Mesenteric fat pad (tissue), 1 donor: ENCODE measurements around the gene RAPGEF5. TPM values are rescaled to one million over a fixed set of nuclear protein-coding genes. Genes with fewer than 3 reads are reported as not detected.

Source experiments
- DNase-seq: peaks from one replicate; pipeline ENCODE4 v3.0.0-alpha.2; 2020; ENCODE audit warnings: low spot score
- total RNA-seq: library from RNA; stranded (reverse); fragmentation: NEBNext Ultra II Directional; extraction: Animal tissue kit (Norgen Biotek cat#: 25700); gene quantifications from one replicate; pipeline ENCODE4 v1.2.1, GENCODE V29; 2021
- donor health status: DM: yes; HTN: yes; CAD: no.

The RAPGEF5 gene
- total RNA-seq, 1 donor from 2014 or later: 55.2 TPM

- no peak for DNase-seq
Measured at GRCh38 chr7:22194658-22195273, 162.2 kb downstream of the RAPGEF5 start.

DNA sequence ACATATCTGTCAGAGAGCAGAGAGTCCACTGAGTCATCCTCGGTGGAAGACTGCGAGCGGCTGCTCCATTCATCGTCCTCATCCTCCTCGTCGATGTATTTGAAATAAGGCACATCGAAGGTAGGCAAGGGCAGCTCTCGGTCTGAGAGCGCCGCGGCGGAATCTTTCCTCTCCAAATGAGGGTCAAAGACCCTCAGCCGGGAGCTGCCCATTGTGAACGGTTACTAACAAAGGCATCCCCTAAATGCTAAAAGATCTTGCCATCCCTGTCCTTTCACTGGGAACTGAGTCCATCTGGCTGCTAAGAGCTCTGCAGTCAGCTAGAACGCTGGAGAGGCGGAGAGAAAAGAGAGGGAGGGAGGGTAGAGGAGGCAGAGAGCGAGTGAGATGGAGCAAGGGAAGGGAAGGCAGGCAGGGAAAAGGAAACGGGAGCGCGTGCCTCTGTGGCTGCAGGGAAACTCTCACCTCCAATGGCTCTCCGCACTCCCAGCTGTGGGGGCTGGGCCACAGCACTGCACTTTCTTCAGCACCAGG lies 163.4 kb downstream of the RAPGEF5 start:
- DNase-seq: no peak

DNA sequence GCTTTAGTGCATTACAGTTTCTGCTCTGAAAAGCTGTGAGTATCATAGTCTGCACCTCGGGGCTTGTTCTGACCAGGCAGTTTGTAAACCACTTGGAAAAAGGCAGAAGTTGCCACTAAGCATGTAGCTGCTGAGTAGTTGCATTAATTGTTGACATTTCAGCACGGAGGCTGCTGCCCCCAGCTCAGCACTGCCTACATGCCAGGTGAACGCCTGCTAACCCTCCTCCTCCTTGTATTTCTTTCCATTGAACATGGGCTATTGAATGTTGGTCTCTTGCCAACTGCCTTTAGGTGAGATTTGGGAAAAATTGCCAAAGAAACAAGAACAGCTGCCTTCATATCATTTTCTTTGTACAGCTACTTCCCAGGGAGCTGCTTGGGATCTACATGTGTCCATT lies 164.2 kb downstream of the RAPGEF5 start:
- DNase-seq: no peak

GRCh38 chr7:22190736-22191135 lies 166.2 kb downstream of the RAPGEF5 start:
- DNase-seq: no peak

GRCh38 chr7:22189741-22190140 lies 167.2 kb downstream of the RAPGEF5 start:
- DNase-seq: no peak

DNA sequence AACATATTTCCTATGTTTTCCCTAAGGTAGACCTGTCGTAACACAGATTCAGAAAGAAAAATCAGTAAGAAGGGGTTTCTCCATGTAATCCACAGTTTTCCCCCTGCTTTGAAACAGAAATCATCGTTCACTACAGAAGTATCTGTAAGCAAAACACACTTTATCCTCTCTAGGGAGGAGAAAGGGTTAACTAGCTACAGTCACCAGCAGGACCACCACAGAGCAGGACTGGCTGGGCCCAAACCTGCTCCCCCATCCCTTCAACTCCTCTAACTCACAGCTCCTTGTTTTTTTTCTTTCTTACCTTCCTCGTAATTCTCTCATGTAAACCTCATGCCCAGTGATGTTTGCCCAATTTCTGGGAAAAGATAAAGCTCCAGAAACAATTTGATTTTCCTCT lies 167.7 kb downstream of the RAPGEF5 start:
- no peak for DNase-seq

DNA sequence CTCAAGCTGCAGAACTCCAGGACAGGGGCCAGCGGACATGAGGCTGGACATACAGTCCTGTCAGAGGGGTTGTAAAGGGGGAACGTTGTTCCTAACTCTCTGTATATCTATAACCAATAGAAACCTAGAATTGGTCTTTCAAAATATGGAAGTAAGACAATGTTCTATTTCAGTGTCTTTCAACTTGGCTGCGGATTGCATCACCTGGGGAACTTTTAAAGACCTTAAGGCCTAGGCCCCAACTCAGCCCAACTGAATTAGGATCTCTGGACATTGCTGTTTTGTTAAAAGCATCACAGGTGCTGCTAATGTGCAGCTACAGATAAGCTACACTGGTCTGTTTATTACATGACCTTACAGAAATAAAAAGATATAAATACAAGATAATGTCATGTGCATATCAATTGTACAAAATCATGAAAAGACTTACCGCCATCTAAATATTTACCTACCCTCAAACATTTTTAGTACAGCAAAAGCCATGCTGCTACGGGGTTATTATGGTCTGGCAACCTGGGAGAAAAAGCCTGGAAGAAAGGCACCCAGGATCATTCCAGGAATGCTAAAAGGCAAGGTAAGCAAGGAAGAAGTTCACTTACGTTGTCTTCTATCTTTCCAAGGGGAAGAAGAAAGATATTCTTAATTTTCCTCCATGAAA lies 169.1 kb downstream of the RAPGEF5 start:
- no peak for DNase-seq

DNA sequence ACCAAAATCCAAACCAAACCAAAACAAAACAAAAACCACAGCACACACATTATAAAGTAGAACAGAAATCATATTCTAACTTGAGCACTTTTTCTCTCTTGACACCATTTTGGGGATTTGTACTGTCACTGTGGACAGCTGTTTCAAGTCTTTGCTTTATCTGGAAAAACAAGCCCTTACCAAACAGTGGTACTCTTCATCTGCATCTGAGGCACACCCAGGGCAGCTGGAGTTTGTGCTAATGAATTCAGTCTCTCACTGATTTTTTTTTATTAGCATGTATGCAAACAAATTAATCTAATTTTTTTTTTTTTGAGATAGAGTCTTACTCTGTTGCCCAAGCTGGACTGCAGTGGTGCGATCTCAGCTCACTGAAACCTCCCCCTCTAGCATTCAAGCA lies 171.4 kb downstream of the RAPGEF5 start:
- DNase-seq: no peak

GRCh38 chr7:22184549-22185199 lies 172.3 kb downstream of the RAPGEF5 start:
- DNase-seq: no peak

DNA sequence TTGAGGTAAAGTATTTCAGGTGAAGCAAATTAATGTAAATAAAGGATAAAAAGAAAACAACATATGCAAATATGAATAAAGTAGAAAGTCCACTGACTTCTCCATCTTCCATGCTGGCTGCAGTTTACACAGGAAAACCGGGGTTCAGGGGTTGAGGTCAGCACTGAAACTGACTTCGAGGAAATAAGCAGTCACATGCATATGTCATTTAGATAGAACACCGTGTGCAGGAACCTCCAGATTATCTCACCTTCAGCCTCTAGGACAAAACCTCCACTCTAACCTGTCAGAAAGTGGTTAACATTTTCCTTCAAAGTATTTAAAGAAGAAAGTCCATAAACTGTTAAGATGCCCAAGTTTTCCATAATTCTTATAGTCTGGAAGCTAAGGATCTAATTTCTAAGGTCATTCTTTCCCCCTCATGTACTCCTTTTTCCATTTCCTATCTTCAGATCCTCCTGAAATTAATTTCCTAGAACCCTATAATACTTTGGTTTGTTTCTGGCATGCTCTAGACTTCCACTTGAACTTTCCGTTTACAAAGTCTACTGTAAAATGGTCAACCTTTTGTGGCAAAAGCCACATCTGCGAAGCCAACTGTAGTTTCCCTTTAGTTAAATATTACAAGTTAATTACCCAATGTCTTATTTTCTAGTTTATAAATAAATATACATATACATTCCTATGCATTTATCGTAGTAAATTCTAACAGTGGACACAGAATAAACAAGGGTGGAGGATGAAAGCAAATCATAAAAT lies 173.3 kb downstream of the RAPGEF5 start:
- DNase-seq: no peak

DNA sequence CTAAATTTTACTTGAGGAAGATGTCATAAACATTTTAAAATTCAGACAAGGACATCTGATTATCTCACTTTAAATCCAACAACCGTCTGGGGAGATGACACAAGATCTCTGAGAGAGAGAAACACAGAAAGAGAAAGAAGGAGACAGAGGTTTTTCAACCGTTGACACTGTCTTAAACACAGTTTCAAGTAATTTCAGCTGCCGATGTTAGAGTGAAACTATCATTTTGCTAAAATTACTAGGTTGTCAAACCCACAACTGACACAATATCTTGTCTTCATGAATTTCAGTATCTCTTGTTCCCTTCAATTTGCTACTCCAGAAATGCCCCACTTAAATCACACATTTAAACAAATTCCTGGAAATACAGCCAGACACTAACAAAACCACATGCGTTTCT lies 174.8 kb downstream of the RAPGEF5 start:
- DNase-seq: no peak

DNA sequence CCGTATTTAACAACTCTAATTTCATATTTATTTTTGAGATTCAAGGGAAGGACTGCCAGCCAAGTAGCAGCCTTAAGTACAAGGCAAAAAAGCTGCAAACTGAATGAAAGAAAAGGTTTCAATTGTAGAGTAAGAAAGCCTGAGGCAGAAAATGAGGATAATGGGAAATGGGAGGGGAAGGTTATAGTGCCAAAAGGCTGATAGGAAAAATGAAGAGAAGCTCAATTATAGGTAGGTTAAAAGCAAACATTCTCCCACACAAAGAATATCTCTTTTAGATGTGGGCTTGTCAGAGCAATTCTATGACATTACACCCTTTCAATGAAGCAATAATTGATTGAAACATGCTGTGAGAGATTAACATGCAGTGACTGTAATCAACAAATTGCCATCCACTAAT lies 175.3 kb downstream of the RAPGEF5 start:
- no peak for DNase-seq

DNA sequence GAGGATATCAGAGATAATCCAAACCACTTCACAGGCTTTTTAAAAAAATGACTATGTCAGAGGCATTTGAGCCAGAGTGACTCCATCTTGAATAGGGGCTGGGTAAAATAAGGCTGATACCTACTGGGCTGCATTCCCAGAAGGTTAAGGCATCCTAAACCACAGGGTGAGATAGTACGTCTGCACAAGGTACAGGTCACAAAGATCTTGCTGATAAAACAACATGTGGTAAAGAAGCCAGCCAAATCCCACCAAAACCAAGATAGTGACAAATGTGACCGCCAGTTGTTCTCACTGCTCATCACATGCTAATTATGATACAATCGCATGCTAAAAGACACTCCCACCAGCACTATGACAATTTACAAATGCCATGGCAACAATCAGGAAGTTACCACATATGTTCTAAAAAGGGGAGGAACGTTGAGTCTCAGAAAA lies 177.5 kb downstream of the RAPGEF5 start:
- no peak for DNase-seq

DNA sequence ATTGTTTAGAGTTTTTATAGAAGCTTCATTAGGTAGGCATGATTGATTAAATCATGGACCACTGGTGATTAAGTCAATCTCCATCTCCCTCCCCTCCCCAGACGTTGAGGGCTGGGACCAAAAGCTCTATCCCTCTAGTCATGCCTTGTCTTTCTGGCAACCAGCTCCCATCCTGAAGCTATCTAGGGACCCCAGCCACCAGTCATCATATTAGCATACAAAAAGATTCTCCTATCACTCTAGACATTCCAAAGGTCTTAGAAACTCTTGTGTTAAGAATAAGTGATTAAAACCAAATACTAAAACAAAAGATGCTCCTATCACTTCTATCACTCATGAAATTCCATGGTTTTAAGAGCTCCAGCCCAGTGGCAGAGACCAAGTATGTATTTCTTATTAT lies 178.2 kb downstream of the RAPGEF5 start:
- no peak for DNase-seq

GRCh38 chr7:22176791-22177412 lies 180.1 kb downstream of the RAPGEF5 start:
- no peak for DNase-seq

DNA sequence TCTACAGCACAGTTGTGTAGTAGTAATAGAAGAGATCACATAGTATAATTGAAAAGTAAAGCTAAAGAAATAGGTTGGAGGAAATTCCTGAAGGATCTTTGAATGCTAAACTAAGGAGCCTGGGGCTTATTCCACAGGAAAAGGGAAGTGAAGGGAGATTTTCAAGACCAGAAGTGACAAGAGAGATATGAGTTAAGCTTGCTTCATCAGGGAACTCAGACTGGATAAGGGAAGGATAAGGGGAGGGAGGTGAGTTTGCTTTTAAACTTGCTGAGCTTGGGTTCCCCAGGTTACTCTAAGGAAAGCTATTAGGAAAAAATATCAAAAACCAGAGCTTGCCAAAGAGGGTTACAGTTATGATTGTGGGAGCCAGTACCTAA lies 182.4 kb downstream of the RAPGEF5 start:
- no peak for DNase-seq

- no peak for DNase-seq
Measured at GRCh38 chr7:22173685-22174573, 183.0 kb downstream of the RAPGEF5 start.

DNA sequence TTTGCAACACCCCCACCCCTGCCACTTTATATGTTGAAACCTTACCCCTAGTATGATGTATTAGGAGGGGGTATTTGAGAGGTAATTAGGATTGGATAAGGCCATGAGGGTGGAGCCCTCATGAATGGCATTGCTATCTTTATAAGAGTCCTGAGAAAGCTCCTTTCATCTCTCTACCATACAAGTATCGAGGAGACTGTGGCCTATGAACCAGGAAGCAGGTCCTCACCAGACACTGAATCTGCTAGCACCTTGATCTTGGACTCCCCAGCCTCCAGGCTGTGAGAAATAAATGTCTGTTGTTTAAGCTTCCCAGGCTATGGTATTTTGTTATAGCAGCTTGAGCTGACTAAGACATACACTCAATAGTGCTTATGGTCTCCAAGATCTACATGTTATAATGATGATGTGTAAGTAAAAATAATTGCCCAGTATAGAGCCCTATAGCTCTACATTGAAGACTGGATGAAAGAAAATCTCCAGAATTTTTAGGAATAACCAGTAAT lies 188.8 kb downstream of the RAPGEF5 start:
- DNase-seq: no peak

GRCh38 chr7:22167482-22167881 lies 189.5 kb downstream of the RAPGEF5 start:
- DNase-seq: no peak

DNA sequence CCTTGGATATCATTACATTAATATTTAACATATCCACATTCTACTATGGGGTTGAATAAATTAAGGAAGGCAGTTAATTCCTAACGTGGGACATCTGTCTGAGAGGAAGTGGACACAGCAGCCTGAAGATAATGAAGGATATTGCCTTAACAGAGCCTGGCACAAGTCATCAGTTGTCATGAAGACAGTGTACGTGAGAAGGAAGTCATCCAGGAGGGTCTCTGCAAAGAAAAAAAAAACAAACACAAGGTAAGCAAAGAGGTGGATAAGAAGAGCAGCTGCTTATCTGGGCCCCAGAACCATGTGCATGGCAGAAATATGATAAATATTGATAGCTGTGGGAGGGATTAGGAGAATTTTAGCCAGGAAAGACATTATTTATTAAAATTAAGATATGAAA lies 190.0 kb downstream of the RAPGEF5 start:
- DNase-seq: no peak
